Liver (tissue), 9 donors: ENCODE data around the gene CLPTM1. TPM values are rescaled to one million over a fixed set of nuclear protein-coding genes. Genes with fewer than 3 reads are reported as not detected.

Source experiments
- DNase-seq: peaks from one replicate; pipeline ENCODE4 v3.0.0-alpha.2; 2017; ENCODE audit warnings: low spot score
- H3K27ac ChIP-seq, 2 donors: one replicate each; pipeline ENCODE4 v1.7.0; 2013; ENCODE audit warnings: inconsistent platforms in 2 of 2, low read length in 2 of 2, control low read depth in 1 of 2, low read depth in 1 of 2, mild to moderate bottlenecking in 1 of 2
- H3K27me3 ChIP-seq, 4 donors: one replicate each; pipeline versions ENCODE4 v1.6.1 to v1.7.0; 2013; ENCODE audit warnings: low read length in 3 of 4, inconsistent platforms in 1 of 4, mild to moderate bottlenecking in 1 of 4, moderate library complexity in 1 of 4; ENCODE audit not compliant: control insufficient read depth in 4 of 4, insufficient read depth in 4 of 4
- H3K36me3 ChIP-seq, 4 donors: one replicate each; pipeline versions ENCODE4 v1.6.1 to v1.7.0; 2013; ENCODE audit warnings: low read length in 3 of 4, mild to moderate bottlenecking in 3 of 4, low read depth in 1 of 4, moderate library complexity in 1 of 4; ENCODE audit not compliant: control insufficient read depth in 4 of 4, insufficient read depth in 3 of 4
- H3K4me1 ChIP-seq, 4 donors: one replicate each; pipeline versions ENCODE4 v1.6.1 to v1.7.0; 2013; ENCODE audit warnings: low read length in 3 of 4, mild to moderate bottlenecking in 3 of 4, moderate library complexity in 1 of 4; ENCODE audit not compliant: control insufficient read depth in 4 of 4, insufficient read depth in 4 of 4
- H3K4me3 ChIP-seq, 3 donors: one replicate each; pipeline versions ENCODE4 v1.6.1 to v1.7.0; 2013; ENCODE audit warnings: low read length in 3 of 3, control low read depth in 1 of 3, low read depth in 1 of 3, mild to moderate bottlenecking in 1 of 3
- H3K9ac ChIP-seq, 2 donors: one replicate each; pipeline ENCODE4 v1.7.0; 2013; ENCODE audit warnings: low read length in 2 of 2, mild to moderate bottlenecking in 2 of 2, moderate library complexity in 2 of 2, control low read depth in 1 of 2, low read depth in 1 of 2
- H3K9me3 ChIP-seq, 4 donors: one replicate each; pipeline versions ENCODE4 v1.6.1 to v1.7.0; 2013; ENCODE audit warnings: low read length in 3 of 4; ENCODE audit not compliant: control insufficient read depth in 4 of 4
- EGR1 ChIP-seq, 2 donors: IDR thresholded peaks; 2 replicates each; pipeline ENCODE4 v1.6.1; 2016 to 2018; ENCODE audit warnings: antibody characterized with exemption in 2 of 2, low read depth in 2 of 2
- FOXA1 ChIP-seq: IDR thresholded peaks from 2 replicates; pipeline ENCODE4 v1.6.1; 2016; ENCODE audit warnings: antibody characterized with exemption
- FOXA2 ChIP-seq: IDR thresholded peaks from 2 replicates; pipeline ENCODE4 v1.6.1; 2016; ENCODE audit warnings: antibody characterized with exemption
- GABPA ChIP-seq, 2 donors: IDR thresholded peaks in 1 of 2; conservative IDR thresholded peaks in 1 of 2; 2 replicates each; pipeline ENCODE4 v1.6.1; 2016; ENCODE audit warnings: antibody characterized with exemption in 2 of 2, mild to moderate bottlenecking in 1 of 2, moderate library complexity in 1 of 2
- HNF4A ChIP-seq, 2 donors: conservative IDR thresholded peaks; 2 replicates each; pipeline ENCODE4 v1.6.1; 2016; ENCODE audit warnings: antibody characterized with exemption in 2 of 2, mild to moderate bottlenecking in 2 of 2
- HNF4G ChIP-seq: IDR thresholded peaks from 2 replicates; pipeline ENCODE4 v1.6.1; 2016; ENCODE audit warnings: antibody characterized with exemption
- NR2F2 ChIP-seq: IDR thresholded peaks from 2 replicates; pipeline ENCODE4 v1.6.1; 2016; ENCODE audit warnings: antibody characterized with exemption
- RAD21 ChIP-seq, 2 donors: IDR thresholded peaks; 2 replicates each; pipeline ENCODE4 v1.6.1; 2016; ENCODE audit warnings: antibody characterized with exemption in 2 of 2, mild to moderate bottlenecking in 2 of 2
- RXRA ChIP-seq, 2 donors: IDR thresholded peaks; 2 replicates each; pipeline ENCODE4 v1.6.1; 2017 to 2018; ENCODE audit warnings: antibody characterized with exemption in 2 of 2, mild to moderate bottlenecking in 1 of 2
- SP1 ChIP-seq: IDR thresholded peaks from 2 replicates; pipeline ENCODE4 v1.6.1; 2018; ENCODE audit warnings: antibody characterized with exemption, mild to moderate bottlenecking
- TAF1 ChIP-seq: conservative IDR thresholded peaks from 2 replicates; pipeline ENCODE4 v1.6.1; 2016; ENCODE audit warnings: antibody characterized with exemption, mild to moderate bottlenecking
- YY1 ChIP-seq: IDR thresholded peaks from 2 replicates; pipeline ENCODE4 v1.6.1; 2016; ENCODE audit warnings: antibody characterized with exemption, mild to moderate bottlenecking
- WGBS: extraction: QIAGEN DNeasy Blood & Tissue Kit; methylation state at CpG from one replicate; pipeline ENCODE4 v1.1.7; 2013; 5-methylcytosine and 5-hydroxymethylcytosine counted together
- polyA plus RNA-seq, 2 donors: library from polyadenylated mRNA; stranded (reverse) in 1 of 2; unstranded in 1 of 2; fragments of 200-250 nt in 1 of 2; fragments of >200 nt in 1 of 2; fragmentation: Nextera tagmentation in 1 of 2; extraction: Ambion mirVana in 1 of 2; gene quantifications; one replicate each; pipeline versions ENCODE4 v1.2.1 to v1.2.3, GENCODE V29; 2013 to 2015
- total RNA-seq, 2 donors: library from RNA; depleted of rRNA; stranded (reverse); fragments of >200 nt; gene quantifications; one replicate each; pipeline ENCODE4 v1.2.3, GENCODE V29; 2014
- TF ChIP-seq, protein P1 (sequence below): IDR thresholded peaks from 2 replicates; pipeline ENCODE4 v1.6.1; 2016; ENCODE audit warnings: antibody characterized with exemption
- TF ChIP-seq, protein P2 (sequence below): IDR thresholded peaks from 2 replicates; pipeline ENCODE4 v1.6.1; 2016; ENCODE audit warnings: antibody characterized with exemption
- TF ChIP-seq, protein P3 (sequence below): IDR thresholded peaks from 2 replicates; pipeline ENCODE4 v1.6.1; 2016; ENCODE audit warnings: antibody characterized with exemption
- TF ChIP-seq, protein P4 (sequence below): fragments of 150-350 bp; IDR thresholded peaks from 2 replicates; pipeline ENCODE4 v1.5.1; 2017; ENCODE audit warnings: improper control_type of control experiment, low read depth, low read length; ENCODE audit not compliant: missing input control
- TF ChIP-seq, protein P5 (sequence below): IDR thresholded peaks from 2 replicates; pipeline ENCODE4 v1.6.1; 2016; ENCODE audit warnings: antibody characterized with exemption, mild to moderate bottlenecking
- donor health status: healthy.
- donor health status: healthy.
- donor health status: healthy.
- donor health status: healthy.
- donor health status: healthy.

CLPTM1 gene
- total and polyA plus RNA-seq, 4 donors: 35.8 to 94.5 (median 51.5) TPM

DNA sequence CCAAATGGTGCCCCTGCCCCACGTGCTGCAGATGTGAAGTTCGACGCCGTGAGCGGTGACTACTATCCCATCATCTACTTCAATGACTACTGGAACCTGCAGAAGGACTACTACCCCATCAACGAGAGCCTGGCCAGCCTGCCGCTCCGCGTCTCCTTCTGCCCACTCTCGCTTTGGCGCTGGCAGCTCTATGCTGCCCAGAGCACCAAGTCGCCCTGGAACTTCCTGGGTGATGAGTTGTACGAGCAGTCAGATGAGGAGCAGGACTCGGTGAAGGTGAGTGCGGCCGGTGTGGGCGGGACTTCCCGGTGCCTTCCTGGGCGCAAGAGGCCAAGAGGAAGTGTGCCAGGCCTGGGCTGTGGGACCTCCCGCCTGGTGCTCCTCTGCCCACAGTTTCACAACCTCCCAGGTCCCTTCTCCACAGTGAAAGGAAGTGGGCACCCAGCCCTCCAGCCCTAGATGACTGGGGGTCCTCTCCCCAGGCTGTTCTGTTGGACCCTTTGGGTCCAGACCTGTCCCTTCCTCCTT lies 32.0 kb downstream of the CLPTM1 start:
- H3K4me3 ChIP-seq: no peak overlapping the region
- 90% methylated on average over 20 of the region's 20 CpGs for WGBS
- H3K4me1 ChIP-seq: no peaks in the 10 kb centered on the region
- H3K9me3 ChIP-seq: no peaks in the 10 kb centered on the region
- no peak for DNase-seq
- no peak overlapping the region for H3K27ac ChIP-seq
- peaks cover 7 to 79% (median 32%) of the 10 kb centered on the region in 4 donors for H3K36me3 ChIP-seq
- H3K9ac ChIP-seq: no peak overlapping the region
- TF ChIP-seq YY1 (no peak), RXRA (IDR thresholded peaks at IDR 0.05) (no peak), FOXA1 (no peak), HNF4A (conservative IDR thresholded peaks at IDR 0.05) (no peak), GABPA (IDR thresholded peaks at IDR 0.05 in 1 of 2, conservative IDR thresholded peaks at IDR 0.05 in 1 of 2) (no peak), FOXA2 (no peak), TAF1 (no peak), SP1 (no peak), HNF4G (no peak), RAD21 (IDR thresholded peaks at IDR 0.05) (no peak)
- TF ChIP-seq, protein P1, sequence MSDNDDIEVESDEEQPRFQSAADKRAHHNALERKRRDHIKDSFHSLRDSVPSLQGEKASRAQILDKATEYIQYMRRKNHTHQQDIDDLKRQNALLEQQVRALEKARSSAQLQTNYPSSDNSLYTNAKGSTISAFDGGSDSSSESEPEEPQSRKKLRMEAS: no peak
- TF ChIP-seq, protein P2, sequence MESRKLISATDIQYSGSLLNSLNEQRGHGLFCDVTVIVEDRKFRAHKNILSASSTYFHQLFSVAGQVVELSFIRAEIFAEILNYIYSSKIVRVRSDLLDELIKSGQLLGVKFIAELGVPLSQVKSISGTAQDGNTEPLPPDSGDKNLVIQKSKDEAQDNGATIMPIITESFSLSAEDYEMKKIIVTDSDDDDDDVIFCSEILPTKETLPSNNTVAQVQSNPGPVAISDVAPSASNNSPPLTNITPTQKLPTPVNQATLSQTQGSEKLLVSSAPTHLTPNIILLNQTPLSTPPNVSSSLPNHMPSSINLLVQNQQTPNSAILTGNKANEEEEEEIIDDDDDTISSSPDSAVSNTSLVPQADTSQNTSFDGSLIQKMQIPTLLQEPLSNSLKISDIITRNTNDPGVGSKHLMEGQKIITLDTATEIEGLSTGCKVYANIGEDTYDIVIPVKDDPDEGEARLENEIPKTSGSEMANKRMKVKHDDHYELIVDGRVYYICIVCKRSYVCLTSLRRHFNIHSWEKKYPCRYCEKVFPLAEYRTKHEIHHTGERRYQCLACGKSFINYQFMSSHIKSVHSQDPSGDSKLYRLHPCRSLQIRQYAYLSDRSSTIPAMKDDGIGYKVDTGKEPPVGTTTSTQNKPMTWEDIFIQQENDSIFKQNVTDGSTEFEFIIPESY: no peak
- TF ChIP-seq, protein P3, sequence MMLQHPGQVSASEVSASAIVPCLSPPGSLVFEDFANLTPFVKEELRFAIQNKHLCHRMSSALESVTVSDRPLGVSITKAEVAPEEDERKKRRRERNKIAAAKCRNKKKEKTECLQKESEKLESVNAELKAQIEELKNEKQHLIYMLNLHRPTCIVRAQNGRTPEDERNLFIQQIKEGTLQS: no peak
- TF ChIP-seq, protein P4, sequence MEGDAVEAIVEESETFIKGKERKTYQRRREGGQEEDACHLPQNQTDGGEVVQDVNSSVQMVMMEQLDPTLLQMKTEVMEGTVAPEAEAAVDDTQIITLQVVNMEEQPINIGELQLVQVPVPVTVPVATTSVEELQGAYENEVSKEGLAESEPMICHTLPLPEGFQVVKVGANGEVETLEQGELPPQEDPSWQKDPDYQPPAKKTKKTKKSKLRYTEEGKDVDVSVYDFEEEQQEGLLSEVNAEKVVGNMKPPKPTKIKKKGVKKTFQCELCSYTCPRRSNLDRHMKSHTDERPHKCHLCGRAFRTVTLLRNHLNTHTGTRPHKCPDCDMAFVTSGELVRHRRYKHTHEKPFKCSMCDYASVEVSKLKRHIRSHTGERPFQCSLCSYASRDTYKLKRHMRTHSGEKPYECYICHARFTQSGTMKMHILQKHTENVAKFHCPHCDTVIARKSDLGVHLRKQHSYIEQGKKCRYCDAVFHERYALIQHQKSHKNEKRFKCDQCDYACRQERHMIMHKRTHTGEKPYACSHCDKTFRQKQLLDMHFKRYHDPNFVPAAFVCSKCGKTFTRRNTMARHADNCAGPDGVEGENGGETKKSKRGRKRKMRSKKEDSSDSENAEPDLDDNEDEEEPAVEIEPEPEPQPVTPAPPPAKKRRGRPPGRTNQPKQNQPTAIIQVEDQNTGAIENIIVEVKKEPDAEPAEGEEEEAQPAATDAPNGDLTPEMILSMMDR: no peak
- no peaks in the 10 kb centered on the region for H3K27me3 ChIP-seq

DNA sequence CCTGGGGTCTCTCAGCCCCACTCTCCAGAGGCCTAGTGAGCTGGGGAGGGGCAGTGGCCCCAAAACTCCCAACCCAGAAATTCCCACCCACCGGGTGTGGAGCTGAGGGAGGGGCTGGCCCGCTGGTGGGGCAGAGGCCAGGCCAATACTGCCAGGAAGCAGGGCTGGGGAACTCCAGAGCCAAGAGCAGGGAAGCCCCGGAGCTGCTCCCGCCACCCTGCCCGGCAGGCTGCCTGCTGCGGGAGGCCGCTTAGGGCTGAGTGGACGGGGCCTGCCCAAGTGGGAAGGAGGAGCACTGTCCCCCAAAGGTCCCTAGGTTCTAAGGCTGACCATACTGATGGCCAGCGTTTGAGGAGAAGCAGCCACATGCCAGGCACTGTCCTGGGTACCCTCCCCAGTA lies 33.1 kb downstream of the CLPTM1 start:
- Histone ChIP-seq H3K9ac (no peak overlapping the region), H3K4me3 (no peak overlapping the region), H3K9me3 (no peaks in the 10 kb centered on the region), H3K36me3 (peaks cover 11 to 78% (median 30%) of the 10 kb centered on the region in 4 donors), H3K27me3 (no peaks in the 10 kb centered on the region), H3K4me1 (no peaks in the 10 kb centered on the region), H3K27ac (no peak overlapping the region)
- DNase-seq: no peak
- 89% methylated on average over 9 of the region's 9 CpGs for WGBS
- TF ChIP-seq, protein P2: no peak
- TF ChIP-seq RXRA (IDR thresholded peaks at IDR 0.05) (no peak), HNF4G (no peak), RAD21 (IDR thresholded peaks at IDR 0.05) (no peak), FOXA1 (no peak), GABPA (IDR thresholded peaks at IDR 0.05 in 1 of 2, conservative IDR thresholded peaks at IDR 0.05 in 1 of 2) (no peak), EGR1 (IDR thresholded peaks at IDR 0.05; ENCODE audit: low read depth in 2 of 2) (no peak), TAF1 (no peak), FOXA2 (no peak), HNF4A (conservative IDR thresholded peaks at IDR 0.05) (no peak), YY1 (no peak), NR2F2 (no peak)
- TF ChIP-seq, protein P5, sequence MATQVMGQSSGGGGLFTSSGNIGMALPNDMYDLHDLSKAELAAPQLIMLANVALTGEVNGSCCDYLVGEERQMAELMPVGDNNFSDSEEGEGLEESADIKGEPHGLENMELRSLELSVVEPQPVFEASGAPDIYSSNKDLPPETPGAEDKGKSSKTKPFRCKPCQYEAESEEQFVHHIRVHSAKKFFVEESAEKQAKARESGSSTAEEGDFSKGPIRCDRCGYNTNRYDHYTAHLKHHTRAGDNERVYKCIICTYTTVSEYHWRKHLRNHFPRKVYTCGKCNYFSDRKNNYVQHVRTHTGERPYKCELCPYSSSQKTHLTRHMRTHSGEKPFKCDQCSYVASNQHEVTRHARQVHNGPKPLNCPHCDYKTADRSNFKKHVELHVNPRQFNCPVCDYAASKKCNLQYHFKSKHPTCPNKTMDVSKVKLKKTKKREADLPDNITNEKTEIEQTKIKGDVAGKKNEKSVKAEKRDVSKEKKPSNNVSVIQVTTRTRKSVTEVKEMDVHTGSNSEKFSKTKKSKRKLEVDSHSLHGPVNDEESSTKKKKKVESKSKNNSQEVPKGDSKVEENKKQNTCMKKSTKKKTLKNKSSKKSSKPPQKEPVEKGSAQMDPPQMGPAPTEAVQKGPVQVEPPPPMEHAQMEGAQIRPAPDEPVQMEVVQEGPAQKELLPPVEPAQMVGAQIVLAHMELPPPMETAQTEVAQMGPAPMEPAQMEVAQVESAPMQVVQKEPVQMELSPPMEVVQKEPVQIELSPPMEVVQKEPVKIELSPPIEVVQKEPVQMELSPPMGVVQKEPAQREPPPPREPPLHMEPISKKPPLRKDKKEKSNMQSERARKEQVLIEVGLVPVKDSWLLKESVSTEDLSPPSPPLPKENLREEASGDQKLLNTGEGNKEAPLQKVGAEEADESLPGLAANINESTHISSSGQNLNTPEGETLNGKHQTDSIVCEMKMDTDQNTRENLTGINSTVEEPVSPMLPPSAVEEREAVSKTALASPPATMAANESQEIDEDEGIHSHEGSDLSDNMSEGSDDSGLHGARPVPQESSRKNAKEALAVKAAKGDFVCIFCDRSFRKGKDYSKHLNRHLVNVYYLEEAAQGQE: no peak
- TF ChIP-seq, protein P3: no peak
- TF ChIP-seq, protein P1: no peak
- TF ChIP-seq, protein P4: no peak
